AG09319 (cell line): Measurements from ENCODE around the gene SLC25A11.
A peak's percentile ranks its signal among the peaks of the same experiment; 100 is the strongest.
"Not testable (repeated sequence)": the region's sequence is repeated elsewhere in the genome, so short reads cannot be mapped to it uniquely, and the experiment has no call there.

Source experiments
- DNase-seq: peaks from one replicate; pipeline ENCODE4 v3.0.0-alpha.2; 2010; ENCODE audit warnings: low read depth; ENCODE audit errors: extremely low read depth
- CTCF ChIP-seq: IDR thresholded peaks from 2 replicates; pipeline ENCODE4 v1.5.1; 2011; ENCODE audit warnings: low read depth, mild to moderate bottlenecking, inconsistent platforms, low read length, moderate library complexity

Gene SLC25A11

GRCh38 chr17:4921320-4921719, 18.5 kb downstream of the SLC25A11 start:
- TF ChIP-seq CTCF: no peak

DNA sequence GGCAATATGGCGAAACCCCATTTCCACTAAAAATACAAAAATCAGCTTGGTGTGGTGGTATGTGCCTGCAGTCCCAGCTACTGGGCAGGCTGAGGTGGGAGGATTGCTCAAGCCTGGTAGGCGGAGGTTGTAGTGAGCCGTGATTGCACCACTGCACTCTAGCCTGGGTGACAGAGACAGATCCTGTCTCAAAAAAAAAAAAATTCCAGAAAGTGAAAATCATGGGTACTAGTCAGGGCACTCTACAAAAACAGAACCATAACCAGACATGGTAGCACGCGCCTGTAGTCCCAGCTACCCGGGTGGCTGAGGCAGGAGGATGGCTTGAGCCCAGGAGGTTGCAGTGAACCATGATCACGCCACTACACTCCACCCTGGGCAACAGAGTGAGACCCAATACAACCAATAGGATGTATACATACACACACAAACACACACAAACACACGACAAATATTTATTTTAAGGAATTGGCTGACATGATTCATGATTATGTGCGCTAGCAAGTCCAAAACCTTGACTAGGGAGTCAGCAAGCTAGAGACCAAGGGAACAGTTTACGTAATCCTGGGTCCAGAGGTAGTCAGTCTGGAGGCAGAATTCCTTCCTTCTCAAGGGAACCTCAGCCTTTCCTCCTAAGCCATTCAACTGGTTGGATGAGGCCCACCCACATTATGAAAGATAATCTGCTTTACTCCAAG, 19.3 kb downstream of the SLC25A11 start:
- no peak for TF ChIP-seq CTCF
- DNase-seq: no peak

More at GRCh38 chr17:4921320-4921719, 18.5 kb downstream of the SLC25A11 start:
- DNase-seq: no peak

- no peak for TF ChIP-seq CTCF
- DNase-seq: no peak
Observed at GRCh38 chr17:4919511-4920047, 20.3 kb downstream of the SLC25A11 start.

- not testable (repeated sequence) for DNase-seq
Observed at GRCh38 chr17:4914551-4914950, 25.3 kb downstream of the SLC25A11 start.

DNA sequence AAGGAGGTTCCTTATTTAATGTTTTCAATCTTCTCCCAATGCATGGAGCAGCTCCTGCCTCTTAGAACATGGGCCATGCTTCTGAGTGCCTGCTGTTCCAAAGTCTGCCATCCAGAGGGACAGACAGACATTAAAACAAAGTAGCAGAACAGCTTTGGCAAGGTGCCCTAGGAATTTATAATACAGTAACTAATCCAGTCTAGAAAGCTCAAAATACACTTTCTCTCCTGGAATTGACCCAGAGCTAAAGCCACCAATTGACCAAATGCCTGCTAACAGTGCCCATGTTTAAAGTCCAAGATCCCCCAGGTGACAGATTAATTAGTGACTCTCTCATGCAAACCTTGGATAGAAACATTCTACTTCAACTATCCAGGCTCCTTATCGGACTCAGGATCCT, 25.9 kb downstream of the SLC25A11 start:
- DNase-seq: no peak
- TF ChIP-seq CTCF: no peak

GRCh38 chr17:4908711-4909496, 30.9 kb downstream of the SLC25A11 start:
- DNase-seq: peak; percentile 87
- peak; percentile 87 for TF ChIP-seq CTCF

- no peak for DNase-seq
- no peak for TF ChIP-seq CTCF
Observed at GRCh38 chr17:4908301-4908700, 31.5 kb downstream of the SLC25A11 start.

DNA sequence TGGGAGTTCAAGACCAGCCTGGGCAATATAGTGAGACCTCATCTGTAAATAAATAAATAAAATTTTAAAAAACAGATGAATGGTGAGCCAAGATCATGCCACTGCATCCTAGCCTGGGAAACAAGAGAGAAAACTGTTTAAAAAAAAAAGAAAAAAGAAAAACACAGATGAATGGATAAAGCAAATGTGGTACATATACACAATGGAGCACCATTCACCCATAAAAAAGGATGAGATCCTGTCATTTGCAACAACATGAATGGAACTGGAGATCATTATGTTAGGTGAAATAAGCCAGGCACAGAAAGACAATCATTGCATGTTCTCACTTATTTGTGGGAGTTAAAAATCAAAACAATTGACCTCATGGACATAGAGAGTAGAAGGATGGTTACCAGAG, 33.2 kb downstream of the SLC25A11 start:
- DNase-seq: not testable (repeated sequence)
